Psoas muscle (tissue), 8 donors: ENCODE results near the gene CTSZ. TPM values are rescaled to one million over a fixed set of nuclear protein-coding genes. Genes with fewer than 3 reads are reported as not detected.
"Not testable (repeated sequence)": the region's sequence is repeated elsewhere in the genome, so short reads cannot be mapped to it uniquely, and the experiment has no call there.

Source experiments
- ATAC-seq, 4 donors: fragments of 200-7000 bp; cut with Tn5 transposase; one replicate each; pipeline ENCODE4 v1.9.1; 2020; ENCODE audit warnings: moderate library complexity in 3 of 4, mild to moderate bottlenecking in 2 of 4
- DNase-seq, 2 donors: peaks; one replicate each; pipeline ENCODE4 v3.0.0-alpha.2; 2020
- H3K27ac ChIP-seq: fragments of 200-600 bp; one replicate; pipeline ENCODE4 v1.8.0; 2022
- H3K27me3 ChIP-seq, 3 donors: fragments of 200-600 bp in 1 of 3; one replicate each; pipeline versions ENCODE4 v1.6.1 to v1.8.0; 2013 to 2022; ENCODE audit warnings: low read length in 2 of 3, mild to moderate bottlenecking in 2 of 3, moderate library complexity in 1 of 3; ENCODE audit not compliant: insufficient read depth in 3 of 3
- H3K36me3 ChIP-seq, 2 donors: fragments of 200-600 bp in 1 of 2; one replicate each; pipeline versions ENCODE4 v1.6.1 to v1.8.0; 2013 to 2022; ENCODE audit warnings: low read depth in 1 of 2, mild to moderate bottlenecking in 1 of 2, moderate library complexity in 1 of 2; ENCODE audit not compliant: insufficient read depth in 1 of 2
- H3K4me1 ChIP-seq: fragments of 200-600 bp; one replicate; pipeline ENCODE4 v1.8.0; 2022
- H3K4me3 ChIP-seq: fragments of 200-600 bp; one replicate; pipeline ENCODE4 v1.8.0; 2022; ENCODE audit warnings: mild to moderate bottlenecking
- H3K9me3 ChIP-seq: fragments of 200-600 bp; one replicate; pipeline ENCODE4 v1.8.0; 2022
- CTCF ChIP-seq: fragments of 200-600 bp; IDR thresholded peaks from one replicate; pipeline ENCODE4 v1.8.0; 2022; ENCODE audit warnings: antibody characterized with exemption
- WGBS, 3 donors: extraction: QIAGEN DNeasy Blood & Tissue Kit; methylation state at CpG; one replicate each; pipeline versions ENCODE4 v1.1.6 to v1.1.7; 2013; 5-methylcytosine and 5-hydroxymethylcytosine counted together
- intact Hi-C, 2 donors: fragments of 100-400 bp; cut with DNase I; formaldehyde crosslinking; loops; one replicate each; pipeline versions ENCODE4 v1.11.0 to v1.14.2; 2022
- polyA plus RNA-seq, 3 donors: library from polyadenylated mRNA; stranded (reverse); fragments of 200-250 nt; gene quantifications; one replicate each; pipeline ENCODE4 v1.2.3, GENCODE V29; 2013
- total RNA-seq, 4 donors: library from RNA; stranded (reverse); fragmentation: NEBNext Ultra II Directional in 2 of 4; extraction: Animal tissue kit (Norgen Biotek cat#: 25700) in 2 of 4; gene quantifications; one replicate each; pipeline versions ENCODE4 v1.2.1 to v1.2.4, GENCODE V29; 2021 to 2023
- donor health status: healthy with polysubstance abuse.
- donor health status: DM: no; HTN: no; CAD: no; lungs with moderate emphysema.
- donor health status: Bipolar disorder and iron deficiency.
- donor health status: healthy.
- donor health status: DM: yes; HTN: yes; CAD: no.
- donor health status: DM: no; HTN: no; CAD: no.
- donor health status: DM: no; HTN: no; CAD: no.
- donor health status: DM: yes; HTN: yes; CAD: no.

Gene CTSZ
- total and polyA plus RNA-seq, 7 donors, result 38.2 to 50.5 (median 42.4) TPM

DNA sequence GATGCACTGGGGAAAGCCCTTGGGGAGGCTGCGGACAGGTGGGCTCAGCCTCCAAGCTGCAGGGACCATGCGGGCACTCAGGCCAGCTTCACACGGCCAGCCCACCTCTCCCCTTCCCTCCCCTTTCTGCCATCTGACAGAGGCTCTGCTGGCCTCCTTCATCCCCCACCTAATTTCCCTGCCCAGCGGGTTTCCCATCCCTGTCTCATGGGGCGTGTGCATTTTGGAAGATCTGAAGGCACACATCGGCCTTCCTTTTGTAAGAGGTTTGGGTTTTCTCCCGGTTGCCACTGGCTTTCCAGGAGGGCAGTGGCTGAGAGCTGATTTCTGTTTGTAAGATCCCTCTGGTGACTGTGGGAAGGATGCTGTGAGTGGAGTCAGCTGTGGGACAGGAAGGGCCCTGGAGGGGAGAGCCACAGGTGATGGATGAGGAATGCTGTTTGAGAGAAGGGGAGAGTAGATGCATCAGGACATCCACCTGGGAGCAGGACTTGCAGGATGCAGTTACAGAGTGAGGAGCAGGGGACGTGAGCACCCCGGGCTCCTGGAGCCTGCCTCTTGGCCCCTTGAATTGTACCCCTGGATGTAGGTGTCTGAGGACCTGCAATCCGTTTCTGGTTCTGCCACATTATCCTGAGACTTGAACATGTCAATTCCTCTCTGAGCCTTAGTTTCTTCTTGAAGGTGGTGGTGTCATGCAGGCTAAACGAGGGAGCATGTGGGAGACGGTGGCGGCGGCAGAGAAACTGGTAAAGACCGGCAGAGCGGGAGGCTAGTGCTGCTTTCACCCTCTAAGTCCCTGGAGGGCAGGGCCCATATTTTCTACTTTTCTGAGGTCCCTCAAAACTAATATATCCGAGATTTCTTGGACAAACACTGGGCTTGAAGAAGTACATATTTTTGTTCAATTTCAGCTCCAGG is 6.2 kb upstream of the CTSZ start:
- ATAC-seq (no peak), DNase-seq (no peak)
- Histone ChIP-seq H3K36me3 (no peaks in the 10 kb centered on the region), H3K4me1 (peaks cover 3% of the 10 kb centered on the region), H3K9me3 (no peaks in the 10 kb centered on the region), H3K27me3 (no peaks in the 10 kb centered on the region), H3K27ac (no peak overlapping the region), H3K4me3 (no peak overlapping the region)
- intact Hi-C loops, result no loop called here
- WGBS, 3 donors, result 85 to 87% (median 86%) methylated on average over 16 to 17 of the region's 17 CpGs
- no peak for TF ChIP-seq CTCF

- H3K27ac ChIP-seq, intact Hi-C loops, H3K36me3 ChIP-seq, DNase-seq, H3K9me3 ChIP-seq, ATAC-seq, H3K27me3 ChIP-seq, H3K4me1 ChIP-seq, H3K4me3 ChIP-seq: not testable (repeated sequence)
- WGBS, 3 donors, result 86 to 95% (median 89%) methylated on average over 3 of the region's 3 CpGs
Measured at GRCh38 chr20:59011874-59012157, 4.8 kb upstream of the CTSZ start.

GRCh38 chr20:59010995-59011873 is 4.2 kb upstream of the CTSZ start:
- no peak for ATAC-seq
- no peak for DNase-seq

DNA sequence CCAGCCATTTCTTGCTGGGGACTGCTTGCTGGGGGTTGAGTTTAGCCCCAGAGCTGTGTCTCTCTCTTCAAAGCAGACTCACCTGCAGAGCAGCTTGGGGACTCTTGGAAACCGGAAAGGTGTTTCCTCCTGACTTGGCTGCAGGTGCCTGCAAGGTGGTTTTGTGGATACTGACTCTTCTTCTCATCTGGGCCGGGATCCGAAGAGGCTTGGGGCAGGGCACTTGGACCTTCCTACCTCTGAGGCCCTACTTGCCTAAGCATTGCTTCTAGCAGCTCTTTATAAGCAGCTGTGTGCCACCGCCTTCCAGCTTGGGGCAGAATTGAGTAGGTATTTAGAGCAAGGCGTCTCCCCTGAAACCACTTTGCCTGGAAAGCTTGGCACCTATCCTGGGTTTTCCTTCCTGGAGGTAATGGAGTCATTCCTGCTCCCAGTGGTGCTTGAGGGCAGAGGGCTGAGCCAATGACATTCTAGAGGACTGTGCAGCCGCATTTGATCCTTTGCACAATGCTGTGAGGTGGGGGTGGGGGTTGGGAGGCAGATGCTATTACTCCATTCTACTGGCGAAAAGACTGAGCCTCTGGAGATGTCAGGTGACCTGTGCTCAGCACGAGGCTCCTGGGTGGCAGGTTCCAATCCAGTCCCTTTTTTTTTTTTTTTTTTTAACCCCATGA is 3.4 kb upstream of the CTSZ start:
- Histone ChIP-seq H3K36me3 (no peaks in the 10 kb centered on the region), H3K9me3 (no peaks in the 10 kb centered on the region), H3K27ac (no peak overlapping the region), H3K27me3 (no peaks in the 10 kb centered on the region), H3K4me3 (no peak overlapping the region), H3K4me1 (peaks cover 13% of the 10 kb centered on the region)
- 69 to 71% (median 71%) methylated on average over 8 of the region's 8 CpGs for WGBS, 3 donors
- intact Hi-C loops, result no loop called here
- DNase-seq, result peak in 1 of 2 donors; percentile 27
- no peak for TF ChIP-seq CTCF
- ATAC-seq, result no peak

More at GRCh38 chr20:59010995-59011873, 4.2 kb upstream of the CTSZ start:
- Histone ChIP-seq H3K27me3 (no peaks in the 10 kb centered on the region), H3K36me3 (no peaks in the 10 kb centered on the region), H3K27ac (no peak overlapping the region), H3K4me1 (peaks cover 5% of the 10 kb centered on the region), H3K9me3 (no peaks in the 10 kb centered on the region), H3K4me3 (no peak overlapping the region)
- 45 to 56% (median 46%) methylated on average over 17 of the region's 17 CpGs for WGBS, 3 donors
- no peak for TF ChIP-seq CTCF
- intact Hi-C loops, result no loop called here
